ENCODE measurements around the gene SECISBP2L.

- no peak for TF ChIP-seq EZH2phosphoT487 (IDR thresholded peaks at IDR 0.05; ENCODE audit: unreplicated experiment)
- no peak for TF ChIP-seq EZH2 (IDR thresholded peaks at IDR 0.05; ENCODE audit: low read depth, unreplicated experiment)
- TF ChIP-seq, protein P1, sequence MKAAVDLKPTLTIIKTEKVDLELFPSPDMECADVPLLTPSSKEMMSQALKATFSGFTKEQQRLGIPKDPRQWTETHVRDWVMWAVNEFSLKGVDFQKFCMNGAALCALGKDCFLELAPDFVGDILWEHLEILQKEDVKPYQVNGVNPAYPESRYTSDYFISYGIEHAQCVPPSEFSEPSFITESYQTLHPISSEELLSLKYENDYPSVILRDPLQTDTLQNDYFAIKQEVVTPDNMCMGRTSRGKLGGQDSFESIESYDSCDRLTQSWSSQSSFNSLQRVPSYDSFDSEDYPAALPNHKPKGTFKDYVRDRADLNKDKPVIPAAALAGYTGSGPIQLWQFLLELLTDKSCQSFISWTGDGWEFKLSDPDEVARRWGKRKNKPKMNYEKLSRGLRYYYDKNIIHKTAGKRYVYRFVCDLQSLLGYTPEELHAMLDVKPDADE (IDR thresholded peaks at IDR 0.05): no peak
- no peak for TF ChIP-seq CTCF (conservative IDR thresholded peaks at IDR 0.05; ENCODE audit: low read depth in 2 of 2)
- TF ChIP-seq POLR2AphosphoS5 (IDR thresholded peaks at IDR 0.05; ENCODE audit: low read depth): no peak
- no peak for TF ChIP-seq JUNB (IDR thresholded peaks at IDR 0.05; ENCODE audit: unreplicated experiment)
Observed at GRCh38 chr15:49038382-49038781, 7.9 kb downstream of the SECISBP2L start.
